GM18517 (cell line): ENCODE data around the gene TUBB1.

ENCODE experiments used
- ATAC-seq: cut with Tn5 transposase; IDR thresholded peaks from one replicate; pipeline ENCODE4 v1.9.1; 2021; ENCODE audit warnings: mild to moderate bottlenecking, moderate library complexity; ENCODE audit not compliant: unreplicated experiment

The TUBB1 gene

GRCh38 chr20:58989196-58989595, 30.0 kb upstream of the TUBB1 start:
- no peak for ATAC-seq

- no peak for ATAC-seq
These were observed 28.4 kb upstream of the TUBB1 start for GRCh38 chr20:58990651-58991445.

- ATAC-seq = no peak
These were observed 27.5 kb upstream of the TUBB1 start for GRCh38 chr20:58991715-58992114.

GRCh38 chr20:58992911-58993310, 26.3 kb upstream of the TUBB1 start:
- ATAC-seq = no peak

GRCh38 chr20:58993332-58994248, 25.6 kb upstream of the TUBB1 start:
- no peak for ATAC-seq

GRCh38 chr20:58994390-58995159, 24.7 kb upstream of the TUBB1 start:
- ATAC-seq = no peak

GRCh38 chr20:58995461-58996225, 23.6 kb upstream of the TUBB1 start:
- ATAC-seq = no peak

GRCh38 chr20:58996226-58996611, 23.0 kb upstream of the TUBB1 start:
- no peak for ATAC-seq

GRCh38 chr20:58997141-58997770, 22.0 kb upstream of the TUBB1 start:
- ATAC-seq = no peak

GRCh38 chr20:58998656-58999055, 20.6 kb upstream of the TUBB1 start:
- ATAC-seq = no peak

- ATAC-seq = no peak
These were observed 18.9 kb upstream of the TUBB1 start for GRCh38 chr20:59000326-59000725.

- ATAC-seq = no peak
These were observed 18.2 kb upstream of the TUBB1 start for GRCh38 chr20:59001068-59001448.

- ATAC-seq = no peak
These were observed 17.6 kb upstream of the TUBB1 start for GRCh38 chr20:59001449-59002171.

- no peak for ATAC-seq
These were observed 16.8 kb upstream of the TUBB1 start for GRCh38 chr20:59002388-59002787.

- no peak for ATAC-seq
These were observed 16.3 kb upstream of the TUBB1 start for GRCh38 chr20:59002874-59003399.

GRCh38 chr20:59003836-59004492, 15.3 kb upstream of the TUBB1 start:
- ATAC-seq = no peak

- no peak for ATAC-seq
These were observed 14.8 kb upstream of the TUBB1 start for GRCh38 chr20:59004493-59004762.

- ATAC-seq = peak; percentile 65
These were observed 14.3 kb upstream of the TUBB1 start for GRCh38 chr20:59004763-59005522.
